ENCODE measurements around the gene DEPDC1.

The DEPDC1 gene

GRCh38 chr1:68453060-68453670 lies 43.7 kb downstream of the DEPDC1 start:
- Histone ChIP-seq H3K4me3 (ENCODE audit: low read depth, low read length) (no peak overlapping the region), H3K79me2 (no peaks in the 10 kb centered on the region), H3K9me3 (ENCODE audit: control insufficient read depth, low read length) (no peaks in the 10 kb centered on the region), H3K4me2 (ENCODE audit: low read length) (no peak overlapping the region), H3K9ac (no peak overlapping the region), H3K36me3 (ENCODE audit: control insufficient read depth, insufficient read depth, low read length) (no peaks in the 10 kb centered on the region), H3K27ac (no peak overlapping the region), H3K4me1 (no peaks in the 10 kb centered on the region), H2AFZ (no peak overlapping the region), H3K27me3 (ENCODE audit: control insufficient read depth, insufficient read depth, low read length) (no peaks in the 10 kb centered on the region)
- no peak for TF ChIP-seq CTCF (IDR thresholded peaks at IDR 0.05)

- Histone ChIP-seq H3K36me3 (ENCODE audit: control insufficient read depth, insufficient read depth, low read length) (no peaks in the 10 kb centered on the region), H3K27ac (no peak within 1 kb of the TSS), H3K79me2 (no peaks in the 10 kb centered on the region), H3K4me3 (ENCODE audit: low read depth, low read length) (no peak within 1 kb of the TSS), H2AFZ (no peak within 1 kb of the TSS), H3K4me2 (ENCODE audit: low read length) (no peak within 1 kb of the TSS), H3K4me1 (no peaks in the 10 kb centered on the region), H3K27me3 (ENCODE audit: control insufficient read depth, insufficient read depth, low read length) (no peaks in the 10 kb centered on the region), H3K9me3 (ENCODE audit: control insufficient read depth, low read length) (no peaks in the 10 kb centered on the region), H3K9ac (no peak within 1 kb of the TSS)
- TF ChIP-seq CTCF (IDR thresholded peaks at IDR 0.05): no peak
Observed at GRCh38 chr1:68449901-68450300, 47.0 kb downstream of the DEPDC1 start, which contains the start of gene RPE65. Gene RPE65 (minus strand): TSS chr1:68449954. CDS start chr1:68449905, 49 bp downstream.

DNA sequence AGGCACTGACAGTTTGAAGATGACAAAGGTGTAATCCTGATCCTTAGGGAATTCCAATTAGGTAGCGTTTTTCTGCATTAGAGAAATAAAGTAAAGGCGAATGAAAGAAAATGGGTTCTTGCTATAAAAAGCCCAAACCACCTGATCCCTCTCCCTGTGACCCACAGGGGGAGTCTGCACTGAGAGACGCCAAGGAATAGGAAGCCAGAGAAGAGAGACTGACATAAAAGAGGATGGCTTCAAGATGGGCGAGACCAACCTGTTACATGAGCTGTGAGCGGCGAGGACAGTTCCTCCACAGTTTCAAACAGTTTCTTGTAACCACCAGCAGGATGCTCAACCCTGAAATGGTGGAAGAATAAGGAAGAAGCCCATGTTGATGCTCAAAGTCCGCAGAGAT lies 48.5 kb downstream of the DEPDC1 start:
- no peak overlapping the region for H3K9ac ChIP-seq
- no peak for TF ChIP-seq CTCF (IDR thresholded peaks at IDR 0.05)
- H3K4me1 ChIP-seq: no peaks in the 10 kb centered on the region
- H3K27me3 ChIP-seq (ENCODE audit: control insufficient read depth, insufficient read depth, low read length): no peaks in the 10 kb centered on the region
- no peak overlapping the region for H3K4me2 ChIP-seq (ENCODE audit: low read length)
- H3K4me3 ChIP-seq (ENCODE audit: low read depth, low read length): no peak overlapping the region
- H3K79me2 ChIP-seq: no peaks in the 10 kb centered on the region
- H2AFZ ChIP-seq: no peak overlapping the region
- no peak overlapping the region for H3K27ac ChIP-seq
- no peaks in the 10 kb centered on the region for H3K36me3 ChIP-seq (ENCODE audit: control insufficient read depth, insufficient read depth, low read length)
- no peaks in the 10 kb centered on the region for H3K9me3 ChIP-seq (ENCODE audit: control insufficient read depth, low read length)

GRCh38 chr1:68445709-68446108 lies 51.2 kb downstream of the DEPDC1 start:
- no peak overlapping the region for H3K27ac ChIP-seq
- no peaks in the 10 kb centered on the region for H3K9me3 ChIP-seq (ENCODE audit: control insufficient read depth, low read length)
- no peak overlapping the region for H2AFZ ChIP-seq
- H3K4me3 ChIP-seq (ENCODE audit: low read depth, low read length): no peak overlapping the region
- H3K27me3 ChIP-seq (ENCODE audit: control insufficient read depth, insufficient read depth, low read length): no peaks in the 10 kb centered on the region
- TF ChIP-seq CTCF (IDR thresholded peaks at IDR 0.05): no peak
- H3K79me2 ChIP-seq: no peaks in the 10 kb centered on the region
- H3K9ac ChIP-seq: no peak overlapping the region
- no peak overlapping the region for H3K4me2 ChIP-seq (ENCODE audit: low read length)
- no peaks in the 10 kb centered on the region for H3K4me1 ChIP-seq
- H3K36me3 ChIP-seq (ENCODE audit: control insufficient read depth, insufficient read depth, low read length): no peaks in the 10 kb centered on the region

Data from parathyroid adenoma (tissue), 2 donors.